DND-41 (cell line): Measurements from ENCODE around the gene KRTAP4-11.

ENCODE experiments used
- EZH2 ChIP-seq: IDR thresholded peaks from 3 replicates; pipeline ENCODE4 v1.6.1; 2012; ENCODE audit warnings: borderline replicate concordance, low read depth, mild to moderate bottlenecking, moderate library complexity, low read length, inconsistent platforms; ENCODE audit not compliant: severe bottlenecking
- TF ChIP-seq, protein P1 (sequence below): IDR thresholded peaks from 2 replicates; pipeline ENCODE4 v1.5.1; 2012; ENCODE audit warnings: borderline replicate concordance, low read length, moderate library complexity, mild to moderate bottlenecking; ENCODE audit not compliant: poor library complexity, severe bottlenecking; ENCODE audit errors: extremely low read depth

DNA sequence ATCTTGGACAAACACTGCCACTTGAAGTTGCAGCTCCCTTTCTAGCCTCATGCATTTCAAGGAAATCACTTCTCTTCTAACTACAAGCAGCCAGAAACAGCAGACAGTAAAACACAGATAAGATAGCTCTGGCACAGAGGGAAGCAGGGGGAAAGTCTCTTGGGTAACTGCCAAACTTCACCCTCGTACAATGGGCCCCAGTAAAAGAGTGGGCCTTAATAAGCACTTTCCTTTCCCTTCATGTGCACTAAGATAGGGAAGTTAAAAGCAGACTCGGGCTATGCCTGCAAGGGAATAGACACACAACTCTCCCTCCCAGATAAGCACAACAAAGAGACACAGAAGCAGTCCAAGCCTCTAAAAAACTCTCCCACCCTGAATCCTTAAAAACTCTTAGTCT lies 35.7 kb upstream of the KRTAP4-11 start:
- TF ChIP-seq EZH2: no peak
- TF ChIP-seq, protein P1, sequence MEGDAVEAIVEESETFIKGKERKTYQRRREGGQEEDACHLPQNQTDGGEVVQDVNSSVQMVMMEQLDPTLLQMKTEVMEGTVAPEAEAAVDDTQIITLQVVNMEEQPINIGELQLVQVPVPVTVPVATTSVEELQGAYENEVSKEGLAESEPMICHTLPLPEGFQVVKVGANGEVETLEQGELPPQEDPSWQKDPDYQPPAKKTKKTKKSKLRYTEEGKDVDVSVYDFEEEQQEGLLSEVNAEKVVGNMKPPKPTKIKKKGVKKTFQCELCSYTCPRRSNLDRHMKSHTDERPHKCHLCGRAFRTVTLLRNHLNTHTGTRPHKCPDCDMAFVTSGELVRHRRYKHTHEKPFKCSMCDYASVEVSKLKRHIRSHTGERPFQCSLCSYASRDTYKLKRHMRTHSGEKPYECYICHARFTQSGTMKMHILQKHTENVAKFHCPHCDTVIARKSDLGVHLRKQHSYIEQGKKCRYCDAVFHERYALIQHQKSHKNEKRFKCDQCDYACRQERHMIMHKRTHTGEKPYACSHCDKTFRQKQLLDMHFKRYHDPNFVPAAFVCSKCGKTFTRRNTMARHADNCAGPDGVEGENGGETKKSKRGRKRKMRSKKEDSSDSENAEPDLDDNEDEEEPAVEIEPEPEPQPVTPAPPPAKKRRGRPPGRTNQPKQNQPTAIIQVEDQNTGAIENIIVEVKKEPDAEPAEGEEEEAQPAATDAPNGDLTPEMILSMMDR: no peak
